HEK293T (cell line): ENCODE results near the gene STON2.

ENCODE experiments used
- BHLHE40 ChIP-seq: fragments of 450-650 bp; IDR thresholded peaks from 2 replicates; pipeline ENCODE4 v1.6.1; 2016; ENCODE audit warnings: mild to moderate bottlenecking, moderate library complexity, borderline replicate concordance
- ELF4 ChIP-seq: fragments of 450-650 bp; IDR thresholded peaks from 2 replicates; pipeline ENCODE4 v1.6.1; 2017; ENCODE audit warnings: antibody characterized with exemption
- FOXM1 ChIP-seq: fragments of 450-650 bp; IDR thresholded peaks from 2 replicates; pipeline ENCODE4 v1.6.1; 2017; ENCODE audit warnings: mild to moderate bottlenecking, borderline replicate concordance
- HDGF ChIP-seq: fragments of 450-650 bp; IDR thresholded peaks from 2 replicates; pipeline ENCODE4 v1.6.1; 2017; ENCODE audit warnings: antibody characterized with exemption, borderline replicate concordance
- NFRKB ChIP-seq: fragments of 450-650 bp; IDR thresholded peaks from 2 replicates; pipeline ENCODE4 v1.6.1; 2016; ENCODE audit warnings: mild to moderate bottlenecking, moderate library complexity
- PKNOX1 ChIP-seq: fragments of 450-650 bp; IDR thresholded peaks from 2 replicates; pipeline ENCODE4 v1.6.1; 2016
- SP1 ChIP-seq: fragments of 450-650 bp; IDR thresholded peaks from 2 replicates; pipeline ENCODE4 v1.6.1; 2017
- SUZ12 ChIP-seq: fragments of 450-650 bp; IDR thresholded peaks from 2 replicates; pipeline ENCODE4 v1.6.1; 2016; ENCODE audit warnings: mild to moderate bottlenecking
- TARDBP ChIP-seq: fragments of 450-650 bp; IDR thresholded peaks from 2 replicates; pipeline ENCODE4 v1.6.1; 2016

GRCh38 chr14:81329640-81330381 lies 70.3 kb downstream of the STON2 start:
- TF ChIP-seq BHLHE40 (no peak), NFRKB (no peak), ELF4 (no peak), PKNOX1 (no peak), HDGF (no peak), FOXM1 (no peak), TARDBP (no peak), SP1 (no peak), SUZ12 (no peak)
